Activated T-cell treated with anti-CD3 and anti-CD28 coated beads for 4 hours (primary cell): ENCODE measurements around the gene SHISA5.

ENCODE experiments used
- DNase-seq: peaks from one replicate; pipeline ENCODE4 v3.0.0-alpha.2; 2020

Gene SHISA5

DNA sequence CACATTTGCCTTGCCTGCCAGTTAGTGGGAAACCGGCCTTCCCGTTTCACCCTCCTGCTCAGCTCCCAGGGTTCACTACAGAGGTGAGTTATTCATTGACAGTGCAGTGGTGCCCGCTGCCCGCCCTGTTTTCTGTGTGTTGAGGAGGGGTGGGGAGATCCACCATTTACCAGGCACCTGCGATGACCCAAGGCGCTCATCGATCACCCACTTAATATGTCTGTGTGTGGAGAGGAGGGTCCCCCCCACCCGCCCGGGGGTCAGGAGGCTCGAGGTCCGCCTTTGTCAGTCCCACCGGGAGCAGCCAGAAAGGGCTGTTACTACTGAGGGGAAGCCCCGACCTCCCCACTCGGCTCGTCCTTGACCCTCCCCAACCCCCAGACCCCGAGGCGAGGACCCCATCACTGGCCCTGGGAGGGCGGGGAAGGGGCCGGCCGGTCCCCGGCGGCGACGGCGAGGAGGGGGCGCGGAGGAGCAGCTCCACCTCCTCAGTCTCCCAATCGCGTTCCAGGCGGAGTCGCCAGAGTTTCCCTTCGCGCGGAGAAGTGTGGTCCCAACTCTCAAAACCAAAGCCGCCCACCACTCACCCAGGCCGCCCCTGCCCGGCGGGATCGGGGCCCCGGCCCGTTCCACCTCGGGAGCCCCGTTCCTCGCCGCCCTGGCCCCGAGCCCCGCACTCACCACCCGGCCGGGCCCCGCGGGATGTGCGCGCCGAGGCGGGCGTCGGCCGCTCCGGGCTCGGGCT lies 75.2 kb downstream of the SHISA5 start:
- no peak for DNase-seq

DNA sequence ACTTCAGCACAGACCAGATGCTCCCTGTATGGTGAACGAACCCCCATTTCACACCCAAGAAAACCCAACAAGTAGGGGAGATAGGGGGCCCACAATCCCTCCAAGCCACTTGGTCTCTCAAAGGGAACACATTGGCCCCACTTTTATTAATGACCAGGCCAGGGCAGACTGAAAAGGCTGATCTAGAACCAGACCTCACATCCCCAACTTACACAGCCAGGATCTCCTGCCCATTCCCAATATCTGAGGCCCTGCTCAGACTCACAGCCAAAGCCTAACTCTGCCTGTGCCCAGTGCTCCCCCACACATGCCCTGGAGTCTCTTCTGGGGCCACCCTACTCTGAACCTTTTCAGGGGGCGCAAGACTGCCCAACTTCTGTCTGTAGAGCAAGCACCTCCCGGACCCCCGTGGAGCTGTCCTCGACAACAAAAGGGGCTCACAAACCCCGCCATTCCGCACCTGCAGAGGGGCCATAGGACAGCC lies 75.8 kb downstream of the SHISA5 start:
- DNase-seq = no peak

DNA sequence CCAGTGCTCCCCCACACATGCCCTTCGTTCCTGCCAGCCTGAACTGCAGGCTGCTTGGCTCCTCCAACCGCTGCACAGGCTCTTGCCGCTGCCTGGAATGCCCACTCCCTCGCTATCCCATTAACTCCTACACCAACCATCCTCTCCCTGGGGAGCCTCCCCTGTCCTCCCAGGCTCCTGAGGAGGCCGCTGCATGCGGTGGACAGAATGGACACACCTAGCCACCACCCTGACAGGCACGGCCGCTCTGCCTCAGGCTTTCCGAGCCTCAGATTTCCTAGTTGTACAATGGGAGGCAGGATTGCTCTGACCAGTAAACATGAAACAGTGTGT lies 76.4 kb downstream of the SHISA5 start:
- DNase-seq = no peak

DNA sequence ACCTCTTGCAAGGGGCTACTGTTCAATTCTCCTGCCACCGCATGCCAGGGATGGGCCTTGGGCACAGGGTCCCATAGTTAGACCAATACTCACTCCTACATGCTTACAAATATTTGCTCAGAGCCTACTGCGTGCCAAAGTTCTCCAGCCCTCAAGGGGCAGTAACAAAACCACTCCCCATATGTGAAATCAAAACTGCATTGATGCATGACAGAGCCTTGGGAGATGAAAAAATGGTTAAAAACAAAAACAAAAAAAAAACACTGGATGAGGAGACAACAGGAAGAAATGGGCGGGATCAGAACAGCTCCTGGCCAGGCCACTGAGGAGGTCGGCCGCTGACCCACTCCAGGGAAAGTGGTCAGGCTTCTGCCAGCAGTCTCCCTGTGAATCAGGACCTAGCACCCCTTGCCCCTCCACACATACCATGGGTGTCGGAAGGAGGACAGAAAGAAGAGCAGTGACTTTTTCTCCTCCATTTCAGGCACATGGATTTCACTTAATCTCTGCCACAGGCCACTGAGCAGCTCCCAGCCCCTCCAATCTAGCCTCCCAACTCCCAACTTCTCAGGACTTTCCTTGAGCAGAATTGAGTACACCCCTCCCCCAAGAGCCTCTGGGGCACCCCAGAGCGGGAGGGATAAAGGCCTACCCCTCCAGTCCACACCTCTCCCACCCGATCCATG lies 76.9 kb downstream of the SHISA5 start:
- no peak for DNase-seq

DNA sequence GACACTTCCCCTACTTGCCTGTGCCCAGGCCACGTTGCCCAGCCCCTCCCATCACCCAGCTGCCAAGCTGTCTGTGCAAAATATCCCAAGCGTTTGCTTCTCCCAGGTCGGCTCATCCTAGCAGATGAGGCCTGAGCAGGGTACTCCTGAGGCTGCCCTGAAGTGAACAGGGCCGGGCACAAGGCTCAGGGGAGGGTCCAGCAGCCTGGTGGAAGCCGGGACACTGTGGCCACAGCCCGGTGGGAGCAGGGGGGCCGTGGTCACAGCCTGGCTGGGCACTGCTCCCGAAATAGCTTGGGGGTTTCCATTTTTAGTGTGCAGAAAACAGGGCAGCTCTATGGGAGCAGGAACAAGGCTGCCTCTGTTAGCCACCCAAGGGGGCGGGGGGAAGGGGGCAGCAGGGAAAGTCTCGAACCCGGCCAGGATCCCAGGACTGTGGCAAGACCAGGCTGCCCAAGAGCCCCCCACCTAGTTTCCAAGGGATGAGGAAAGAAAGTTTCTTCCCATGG lies 77.5 kb downstream of the SHISA5 start:
- no peak for DNase-seq

DNA sequence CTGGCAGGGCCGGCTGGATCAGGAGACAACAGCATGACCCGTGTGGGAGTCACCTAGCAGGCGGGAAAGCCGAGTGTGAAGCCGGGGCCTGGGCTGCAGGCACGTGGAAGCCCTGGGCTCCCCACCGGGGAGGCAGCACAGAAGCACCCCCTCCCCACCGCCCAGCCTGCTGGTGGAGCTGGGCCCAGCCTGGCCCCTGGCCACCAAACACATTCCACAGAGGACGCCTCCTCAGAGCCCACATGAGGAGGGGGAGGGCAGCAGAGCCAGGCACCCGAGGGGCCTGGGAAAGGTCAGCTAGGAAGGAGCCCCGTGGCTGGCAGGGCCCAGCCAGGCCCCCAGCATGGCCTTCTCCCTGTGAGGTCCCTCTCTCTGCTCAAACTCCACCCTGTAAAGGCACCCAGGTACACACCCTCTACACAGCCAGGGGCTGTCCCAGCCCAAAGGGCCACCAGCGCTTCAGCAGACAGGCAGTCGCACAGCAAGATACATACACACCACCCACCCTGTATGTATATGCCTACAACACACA lies 78.6 kb downstream of the SHISA5 start:
- DNase-seq = no peak

DNA sequence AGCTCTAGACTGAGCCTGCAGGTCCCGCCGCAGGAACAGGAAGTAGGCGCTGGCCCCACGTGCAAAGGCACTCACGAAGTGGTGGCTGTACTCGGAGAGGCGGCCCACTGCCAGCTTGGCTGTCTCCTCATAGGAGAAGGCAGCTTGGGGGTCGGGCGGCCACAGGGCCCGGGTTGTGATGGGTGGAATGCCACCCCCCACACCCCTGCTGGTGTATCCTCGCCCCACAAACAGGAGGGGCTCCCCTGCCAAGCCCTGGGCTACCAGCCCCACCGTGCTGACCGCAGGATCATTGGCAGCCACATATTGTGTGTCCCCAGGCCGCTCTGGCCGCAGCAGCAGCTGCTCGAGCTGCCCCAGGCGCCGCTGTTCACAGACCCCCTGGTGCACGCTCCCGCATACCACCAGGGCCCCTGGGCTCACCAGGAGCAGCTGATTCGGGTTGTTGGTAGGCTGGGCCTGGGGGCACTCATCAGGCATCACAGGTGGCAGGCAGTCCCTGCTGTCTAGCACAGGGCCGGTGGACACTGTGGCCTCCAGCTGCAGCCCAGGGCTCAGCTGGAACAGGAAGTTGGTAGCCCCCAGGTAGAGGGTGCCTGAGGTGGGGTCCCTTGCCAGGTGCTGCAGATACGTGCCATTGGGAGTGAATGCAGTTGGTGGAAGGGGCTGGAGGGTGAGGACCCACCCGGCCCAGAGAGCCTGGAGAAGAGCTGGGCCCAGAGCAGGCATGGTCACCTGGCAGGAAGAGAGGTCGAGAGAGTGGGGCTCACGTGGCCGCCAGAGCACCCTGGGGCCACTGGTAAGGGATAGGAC lies 79.9 kb downstream of the SHISA5 start:
- DNase-seq = no peak

DNA sequence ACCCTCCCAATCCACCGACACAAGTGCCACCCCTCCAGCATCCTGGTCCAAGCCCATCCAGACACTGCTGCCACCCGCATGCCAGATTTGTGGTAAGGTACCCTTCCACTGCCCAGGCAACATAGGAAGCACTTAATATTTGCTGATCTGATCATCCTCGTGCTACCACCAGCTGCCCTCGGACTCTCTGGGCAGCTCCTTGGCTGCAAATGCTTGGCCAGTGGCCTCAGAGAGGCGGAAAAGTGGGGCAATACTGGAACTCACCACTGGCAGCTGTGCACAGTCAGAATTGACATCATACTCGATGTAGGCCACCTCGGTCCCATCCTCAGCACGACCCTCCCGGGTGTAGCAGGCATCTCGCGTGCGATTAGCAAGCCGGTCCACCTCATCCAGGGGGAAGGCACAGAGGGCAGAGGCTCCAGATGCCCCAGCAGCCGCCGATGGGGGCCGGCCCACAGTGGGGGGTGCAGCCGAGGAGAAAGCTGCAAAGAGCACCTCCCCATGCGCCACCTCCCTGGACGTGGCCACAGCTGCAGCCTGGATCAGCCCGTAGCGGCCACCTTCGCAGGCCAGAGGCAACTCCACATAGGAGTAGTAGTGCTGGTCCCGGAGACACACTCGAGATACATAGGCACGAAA lies 80.6 kb downstream of the SHISA5 start:
- DNase-seq = no peak

DNA sequence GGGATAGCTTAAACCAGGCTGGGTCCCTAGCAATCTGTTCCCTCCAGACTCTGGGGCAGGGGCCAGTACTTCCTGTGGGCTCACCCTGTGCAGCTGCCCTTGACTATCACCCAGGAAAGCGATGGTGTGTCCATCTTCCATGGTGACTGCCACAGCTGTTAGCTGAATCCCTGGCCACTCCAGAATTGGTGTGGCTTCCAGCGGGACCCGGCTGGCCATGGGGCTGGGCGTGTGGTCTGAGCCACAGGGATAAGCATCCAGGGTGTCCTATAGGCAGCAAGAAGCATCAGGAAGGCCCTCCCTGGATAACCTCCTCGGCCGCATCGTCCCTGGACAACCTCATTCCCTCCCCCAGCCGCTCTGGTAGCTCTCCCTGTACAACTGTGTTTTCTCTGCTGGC lies 81.3 kb downstream of the SHISA5 start:
- no peak for DNase-seq

DNA sequence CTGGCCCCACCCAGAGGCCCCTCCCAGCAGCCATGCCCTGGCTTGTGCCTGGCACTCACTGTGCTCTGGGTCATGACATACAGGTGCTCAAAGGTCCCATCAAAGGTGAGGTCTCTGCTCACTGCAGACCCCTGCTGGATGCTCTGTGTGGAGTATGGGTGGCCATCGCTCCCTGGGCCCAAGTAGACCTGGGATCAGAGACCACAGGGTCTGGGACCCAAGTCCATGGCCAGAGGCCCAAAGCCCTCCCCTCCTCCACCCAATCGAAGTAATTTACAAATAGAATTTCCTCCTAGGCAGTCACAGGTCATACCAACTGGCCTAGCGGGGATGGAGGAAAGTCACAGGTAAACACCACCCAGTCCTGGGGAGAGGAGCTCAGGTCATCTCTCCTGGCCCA lies 81.7 kb downstream of the SHISA5 start:
- DNase-seq = no peak

DNA sequence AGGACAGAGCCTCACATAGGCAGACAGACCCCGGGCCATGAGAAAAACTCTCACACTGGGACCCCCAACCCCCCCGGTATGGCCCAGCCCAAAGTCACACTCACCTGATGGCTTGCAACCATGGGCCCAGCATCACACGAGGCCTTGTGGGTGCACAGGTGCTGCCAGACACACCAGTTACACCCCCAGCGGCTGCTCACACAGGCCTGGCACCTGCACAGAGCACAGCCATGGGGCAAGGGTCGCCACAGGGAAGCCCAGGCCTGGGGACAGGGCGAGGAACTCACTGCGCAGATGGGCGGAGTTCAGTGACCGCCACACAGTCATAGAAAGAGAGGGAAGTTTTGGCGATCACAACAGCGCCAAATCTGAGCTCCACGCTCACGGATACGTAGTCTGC lies 83.4 kb downstream of the SHISA5 start:
- DNase-seq = no peak

DNA sequence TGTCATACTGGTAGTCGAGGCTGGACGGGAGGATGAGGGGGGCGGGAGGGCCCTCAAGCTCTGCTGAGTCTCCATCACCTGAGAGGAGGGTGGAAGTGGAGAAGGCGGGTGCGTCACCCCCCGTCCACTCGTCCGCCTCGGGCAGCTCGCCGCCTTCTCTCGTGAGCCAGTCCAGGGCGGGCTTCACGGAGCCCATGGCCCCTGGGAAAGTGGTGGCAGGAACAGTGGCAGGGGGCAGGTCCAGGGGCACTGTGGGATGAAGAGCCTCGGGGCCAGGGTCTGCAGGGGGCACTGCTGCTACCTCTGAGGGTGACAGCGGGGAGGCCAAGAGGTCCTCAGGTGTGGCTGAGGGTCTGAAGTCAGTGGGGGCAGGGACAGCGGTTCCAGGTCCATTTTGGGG lies 84.4 kb downstream of the SHISA5 start:
- no peak for DNase-seq

DNA sequence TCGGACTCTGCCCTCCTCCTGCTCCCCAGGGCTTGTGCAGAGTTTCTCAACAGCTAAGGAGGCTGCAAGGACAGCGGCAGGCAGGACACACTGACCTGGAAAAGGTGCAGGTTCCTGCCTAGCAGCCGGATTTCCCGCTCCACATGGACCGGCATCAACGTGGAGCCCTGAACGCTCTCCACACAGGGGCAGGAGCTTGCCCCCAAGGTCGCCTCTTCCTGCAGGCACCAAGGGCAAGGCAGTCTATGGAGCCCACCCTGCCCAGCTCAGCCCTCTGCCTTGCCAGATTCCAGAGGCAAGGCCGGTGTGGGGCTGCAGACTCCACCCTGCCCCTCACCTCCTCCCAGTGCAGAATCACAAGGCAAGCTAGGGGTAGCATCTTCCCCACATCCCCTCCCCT lies 84.8 kb downstream of the SHISA5 start:
- DNase-seq = no peak

DNA sequence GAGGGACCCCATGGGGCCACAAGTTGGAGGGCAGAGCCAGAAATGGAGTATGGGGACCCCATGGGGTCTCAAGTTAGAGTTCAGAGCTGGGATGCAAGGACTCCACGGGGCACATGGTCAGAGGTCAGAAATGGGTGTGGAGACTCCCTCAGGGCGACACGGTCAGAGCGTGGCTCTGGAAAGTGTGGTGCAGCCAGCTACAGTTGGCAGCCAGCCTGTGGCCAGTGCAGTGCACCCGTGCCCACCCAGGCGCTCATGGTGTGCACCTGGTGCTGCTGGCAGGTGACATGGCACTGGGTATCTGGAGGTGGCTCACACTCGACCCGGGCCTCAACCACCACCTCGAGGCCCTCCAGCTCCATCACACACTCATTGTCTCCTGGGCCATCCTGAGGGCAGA lies 85.3 kb downstream of the SHISA5 start:
- no peak for DNase-seq

DNA sequence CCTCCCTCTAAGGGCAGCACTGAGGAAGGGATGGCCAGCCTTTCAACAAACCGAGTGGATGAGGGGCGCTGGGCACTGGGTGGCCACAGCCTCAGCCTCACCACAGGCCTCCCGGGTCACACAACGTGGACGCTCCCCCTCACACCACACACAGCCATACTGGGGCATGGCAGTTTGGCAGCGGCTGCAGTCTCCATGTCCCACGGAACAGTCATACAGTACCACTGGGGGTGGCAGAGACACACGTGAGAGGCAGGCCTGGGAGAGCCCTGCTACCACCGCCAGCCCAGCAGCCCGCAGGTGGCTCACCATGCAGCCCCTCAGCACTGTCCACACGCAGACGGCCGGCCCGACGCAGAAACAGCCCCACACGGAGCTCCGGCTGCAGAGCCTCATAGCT lies 85.8 kb downstream of the SHISA5 start:
- no peak for DNase-seq
